Iris pigment epithelial cell (primary cell): ENCODE results near the gene TAC4.

Source experiments
- DNase-seq: peaks from one replicate; pipeline ENCODE4 v3.0.0-alpha.2; 2011; ENCODE audit warnings: low read depth

Gene TAC4

GRCh38 chr17:49809056-49809455 is 38.8 kb downstream of the TAC4 start:
- DNase-seq = no peak

- DNase-seq = no peak
Observed at GRCh38 chr17:49798738-49799137, 49.1 kb downstream of the TAC4 start.

GRCh38 chr17:49798182-49798581 is 49.7 kb downstream of the TAC4 start:
- peak; percentile 54 for DNase-seq

- no peak for DNase-seq
Observed at GRCh38 chr17:49795372-49795771, 52.5 kb downstream of the TAC4 start.

- no peak for DNase-seq
Observed at GRCh38 chr17:49793309-49793708, 54.6 kb downstream of the TAC4 start.

GRCh38 chr17:49789243-49789578 is 58.7 kb downstream of the TAC4 start:
- no peak for DNase-seq

GRCh38 chr17:49788478-49789242 is 59.2 kb downstream of the TAC4 start, which contains the start of gene KAT7:
TSS of gene KAT7 (plus strand) at chr17:49788681. CDS start at chr17:49788835, 154 bp downstream.
- peak; percentile 99 for DNase-seq
